Smooth muscle cell (in vitro differentiated cells): ENCODE measurements around the gene ROR2. TPM values are rescaled to one million over a fixed set of nuclear protein-coding genes. Genes with fewer than 3 reads are reported as not detected.

Experiments used
- DNase-seq: peaks from one replicate; lab custom pipeline; 2025; ENCODE audit not compliant: unreplicated experiment; lab: John Stamatoyannopoulos, UW
- H2AFZ ChIP-seq: fragments of 200-600 bp; sonication (generic); 2 replicates; pipeline ENCODE4 v1.6.0; 2016; ENCODE audit warnings: antibody characterized with exemption, low read depth, mild to moderate bottlenecking
- H3F3A ChIP-seq: fragments of 200-600 bp; sonication (generic); 2 replicates; pipeline ENCODE4 v1.6.0; 2017; ENCODE audit warnings: antibody characterized with exemption, low read depth
- H3K27ac ChIP-seq: fragments of 200-600 bp; sonication (generic); 2 replicates; pipeline ENCODE4 v1.5.1; 2016; ENCODE audit warnings: low read depth, mild to moderate bottlenecking
- H3K27me3 ChIP-seq: fragments of 200-600 bp; sonication (generic); 2 replicates; pipeline ENCODE4 v1.6.1; 2016; ENCODE audit warnings: low read depth, mild to moderate bottlenecking
- H3K36me3 ChIP-seq: fragments of 200-600 bp; sonication (generic); 2 replicates; pipeline ENCODE4 v1.5.1; 2016; ENCODE audit warnings: low read depth
- H3K4me1 ChIP-seq: fragments of 200-600 bp; sonication (generic); 2 replicates; pipeline ENCODE4 v1.5.1; 2016; ENCODE audit warnings: low read depth
- H3K4me2 ChIP-seq: fragments of 200-600 bp; sonication (generic); 2 replicates; pipeline ENCODE4 v1.6.0; 2016; ENCODE audit warnings: mild to moderate bottlenecking
- H3K4me3 ChIP-seq: fragments of 200-600 bp; sonication (generic); 2 replicates; pipeline ENCODE4 v1.5.1; 2016; ENCODE audit warnings: mild to moderate bottlenecking
- H3K79me2 ChIP-seq: fragments of 200-600 bp; sonication (generic); 2 replicates; pipeline ENCODE4 v1.6.0; 2016; ENCODE audit warnings: low read depth, mild to moderate bottlenecking
- H3K9ac ChIP-seq: fragments of 200-600 bp; sonication (generic); 2 replicates; pipeline ENCODE4 v1.6.0; 2016; ENCODE audit warnings: low read depth
- H3K9me3 ChIP-seq: fragments of 200-600 bp; sonication (generic); replicated peaks from 2 replicates; pipeline ENCODE4 v1.5.1; 2016; ENCODE audit warnings: low read depth
- H4K20me1 ChIP-seq: fragments of 200-600 bp; sonication (generic); 2 replicates; pipeline ENCODE4 v1.6.0; 2016; ENCODE audit warnings: low read depth
- CTCF ChIP-seq: fragments of 200-600 bp; sonication (generic); IDR thresholded peaks from 2 replicates; pipeline ENCODE4 v1.5.1; 2017; ENCODE audit warnings: borderline replicate concordance, mild to moderate bottlenecking, antibody characterized with exemption; ENCODE audit not compliant: insufficient read depth, poor library complexity, severe bottlenecking
- WGBS: methylation state at CpG from one replicate; pipeline ENCODE4 v1.1.7; 2016; ENCODE audit warnings: low lambda C conversion rate; 5-methylcytosine and 5-hydroxymethylcytosine counted together
- polyA plus RNA-seq: library from polyadenylated mRNA; unstranded; fragments of >200 nt; fragmentation: Nextera tagmentation; extraction: Ambion mirVana; gene quantifications from 2 replicates; pipeline ENCODE4 v1.2.1, GENCODE V29; 2016
- total RNA-seq: library from RNA; depleted of rRNA; stranded (reverse); fragments of >200 nt; gene quantifications from 2 replicates; pipeline ENCODE4 v1.2.3, GENCODE V29; 2014

The ROR2 gene
- total and polyA plus RNA-seq, 2 experiments from 2014 or later = 16.7 to 21.7 TPM

- no peak overlapping the region for H2AFZ ChIP-seq
- H4K20me1 ChIP-seq = peaks cover 62% of the 10 kb centered on the region
- H3K9ac ChIP-seq = no peak overlapping the region
- H3K36me3 ChIP-seq = no peaks in the 10 kb centered on the region
- H3K27me3 ChIP-seq = no peaks in the 10 kb centered on the region
- WGBS = 54% methylated on average over 15 of the region's 15 CpGs
- H3K4me2 ChIP-seq = no peak overlapping the region
- H3F3A ChIP-seq = peaks cover 8% of the 10 kb centered on the region
- H3K9me3 ChIP-seq = no peaks in the 10 kb centered on the region
- no peak overlapping the region for H3K4me3 ChIP-seq
- TF ChIP-seq CTCF = no peak
- no peak overlapping the region for H3K27ac ChIP-seq
- peaks cover 8% of the 10 kb centered on the region for H3K79me2 ChIP-seq
- peaks cover 36% of the 10 kb centered on the region for H3K4me1 ChIP-seq
- no peak for DNase-seq
Observed at GRCh38 chr9:91843623-91844148, 106.3 kb downstream of the ROR2 start.

GRCh38 chr9:91843093-91843492 is 106.9 kb downstream of the ROR2 start:
- H3K79me2 ChIP-seq = peaks cover 14% of the 10 kb centered on the region
- peaks cover 39% of the 10 kb centered on the region for H3K4me1 ChIP-seq
- H3K36me3 ChIP-seq = no peaks in the 10 kb centered on the region
- H3K27me3 ChIP-seq = no peaks in the 10 kb centered on the region
- 97% methylated on average over 7 of the region's 7 CpGs for WGBS
- no peak overlapping the region for H3K9ac ChIP-seq
- no peak overlapping the region for H3K27ac ChIP-seq
- no peaks in the 10 kb centered on the region for H3K9me3 ChIP-seq
- TF ChIP-seq CTCF = no peak
- H3K4me3 ChIP-seq = no peak overlapping the region
- DNase-seq = no peak
- H3F3A ChIP-seq = peaks cover 5% of the 10 kb centered on the region
- H2AFZ ChIP-seq = no peak overlapping the region
- no peak overlapping the region for H3K4me2 ChIP-seq
- H4K20me1 ChIP-seq = peaks cover 68% of the 10 kb centered on the region

- 84% methylated on average over 9 of the region's 9 CpGs for WGBS
- peaks cover 38% of the 10 kb centered on the region for H3K4me1 ChIP-seq
- no peaks in the 10 kb centered on the region for H3K36me3 ChIP-seq
- H3K27me3 ChIP-seq = no peaks in the 10 kb centered on the region
- H3K4me3 ChIP-seq = no peak overlapping the region
- no peak overlapping the region for H2AFZ ChIP-seq
- peaks cover 2% of the 10 kb centered on the region for H3F3A ChIP-seq
- no peak for TF ChIP-seq CTCF
- no peak overlapping the region for H3K4me2 ChIP-seq
- H3K9ac ChIP-seq = no peak overlapping the region
- peaks cover 64% of the 10 kb centered on the region for H4K20me1 ChIP-seq
- no peaks in the 10 kb centered on the region for H3K9me3 ChIP-seq
- no peak overlapping the region for H3K27ac ChIP-seq
- no peak for DNase-seq
- peaks cover 19% of the 10 kb centered on the region for H3K79me2 ChIP-seq
Observed at GRCh38 chr9:91842358-91843049, 107.5 kb downstream of the ROR2 start.

- no peaks in the 10 kb centered on the region for H3K27me3 ChIP-seq
- H3K4me2 ChIP-seq = no peak overlapping the region
- no peak overlapping the region for H3K4me3 ChIP-seq
- no peak for TF ChIP-seq CTCF
- no peaks in the 10 kb centered on the region for H3K36me3 ChIP-seq
- WGBS = 97% methylated on average over 5 of the region's 5 CpGs
- DNase-seq = no peak
- peaks cover 56% of the 10 kb centered on the region for H4K20me1 ChIP-seq
- H3K9ac ChIP-seq = no peak overlapping the region
- peaks cover 24% of the 10 kb centered on the region for H3K79me2 ChIP-seq
- H2AFZ ChIP-seq = no peak overlapping the region
- no peaks in the 10 kb centered on the region for H3F3A ChIP-seq
- H3K27ac ChIP-seq = no peak overlapping the region
- H3K4me1 ChIP-seq = peaks cover 39% of the 10 kb centered on the region
- no peaks in the 10 kb centered on the region for H3K9me3 ChIP-seq
Observed at GRCh38 chr9:91841591-91841990, 108.4 kb downstream of the ROR2 start.
